AG04449 (cell line): ENCODE data around the gene RCOR3.
"Not testable (repeated sequence)": the region's sequence is repeated elsewhere in the genome, so short reads cannot be mapped to it uniquely, and the experiment has no call there.

Source experiments
- CTCF ChIA-PET: fragments of 350-600 bp; formaldehyde crosslinking; extraction: SDS; loops from one replicate; lab custom pipeline; 2021; ENCODE audit warnings: antibody characterized with exemption; lab: Yijun Ruan, JAX
- POLR2A ChIA-PET: fragments of 400-600, 350-600 bp; formaldehyde crosslinking; extraction: SDS; loops from one replicate; lab custom pipeline; 2020; ENCODE audit warnings: antibody characterized with exemption, inconsistent platforms; lab: Yijun Ruan, JAX
- DNase-seq: peaks from one replicate; pipeline ENCODE4 v3.0.0-alpha.2; 2010; ENCODE audit warnings: low read depth, low spot score
- H3K4me3 ChIP-seq: 2 replicates; pipeline ENCODE4 v1.5.1; 2011; ENCODE audit warnings: low read depth, mild to moderate bottlenecking, control low read depth, low read length
- CTCF ChIP-seq: IDR thresholded peaks from one replicate; pipeline ENCODE4 v1.5.1; 2011; ENCODE audit warnings: mild to moderate bottlenecking, moderate library complexity, low read length, control low read depth, inconsistent platforms; ENCODE audit not compliant: insufficient read depth; ENCODE audit errors: missing control alignments

Gene RCOR3

DNA sequence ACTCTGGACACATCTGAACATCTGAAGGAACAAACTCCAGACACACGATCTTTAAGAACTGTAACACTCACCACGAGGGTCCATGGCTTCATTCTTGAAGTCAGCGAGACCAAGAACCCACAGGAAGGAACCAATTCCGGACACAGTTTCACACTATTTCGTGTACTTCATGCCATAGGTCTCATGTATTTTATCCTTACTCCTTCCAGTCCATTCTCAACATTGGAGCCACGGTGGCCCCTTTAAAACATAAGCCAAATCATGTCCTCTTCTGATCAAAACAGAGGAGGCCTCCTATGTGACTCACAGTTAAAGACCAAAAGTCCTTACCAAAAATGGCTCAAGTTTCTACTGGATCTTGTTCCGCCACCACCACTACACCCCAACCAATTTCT is 29.8 kb upstream of the RCOR3 start:
- H3K4me3 ChIP-seq, result no peak overlapping the region
- DNase-seq, result no peak
- no peak for TF ChIP-seq CTCF
- ChIA-PET POLR2A (no interaction called here), CTCF (no interaction called here)

GRCh38 chr1:211231873-211232272 is 27.3 kb upstream of the RCOR3 start:
- no peak overlapping the region for H3K4me3 ChIP-seq
- ChIA-PET POLR2A (no interaction called here), CTCF (no interaction called here)
- TF ChIP-seq CTCF, result no peak
- no peak for DNase-seq

- no peak overlapping the region for H3K4me3 ChIP-seq
- no peak for TF ChIP-seq CTCF
- ChIA-PET POLR2A (no interaction called here), CTCF (no interaction called here)
- DNase-seq, result no peak
Measured at GRCh38 chr1:211236633-211237320, 22.4 kb upstream of the RCOR3 start.

DNA sequence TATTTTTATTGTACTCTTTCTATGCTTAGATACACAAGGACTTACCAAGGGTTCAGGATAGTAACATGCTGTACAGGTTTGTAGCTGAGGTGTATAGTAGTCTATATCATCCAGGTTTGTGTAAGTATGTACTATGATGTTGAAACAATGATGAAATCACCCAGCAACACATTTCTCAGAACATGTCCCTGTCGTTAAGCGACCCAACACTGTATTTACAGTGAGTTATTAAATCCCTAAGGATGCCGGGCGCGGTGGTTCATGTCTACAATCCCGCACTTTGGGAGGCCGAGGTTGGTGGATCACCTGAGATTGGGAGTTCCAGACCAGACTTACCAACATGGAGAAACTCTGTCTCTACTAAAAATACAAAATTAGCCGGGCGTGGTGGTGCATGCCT is 21.6 kb upstream of the RCOR3 start:
- no peak overlapping the region for H3K4me3 ChIP-seq
- TF ChIP-seq CTCF, result no peak
- ChIA-PET CTCF (interaction anchor here (1.4 kb wide), 1 partner anchor 21 kb away, joined by 3 read pairs; no protein-coding TSS in a partner anchor), POLR2A (no interaction called here)
- DNase-seq, result no peak

- POLR2A ChIA-PET, H3K4me3 ChIP-seq, CTCF ChIA-PET, DNase-seq: not testable (repeated sequence)
Measured at GRCh38 chr1:211240567-211240966, 18.6 kb upstream of the RCOR3 start.

DNA sequence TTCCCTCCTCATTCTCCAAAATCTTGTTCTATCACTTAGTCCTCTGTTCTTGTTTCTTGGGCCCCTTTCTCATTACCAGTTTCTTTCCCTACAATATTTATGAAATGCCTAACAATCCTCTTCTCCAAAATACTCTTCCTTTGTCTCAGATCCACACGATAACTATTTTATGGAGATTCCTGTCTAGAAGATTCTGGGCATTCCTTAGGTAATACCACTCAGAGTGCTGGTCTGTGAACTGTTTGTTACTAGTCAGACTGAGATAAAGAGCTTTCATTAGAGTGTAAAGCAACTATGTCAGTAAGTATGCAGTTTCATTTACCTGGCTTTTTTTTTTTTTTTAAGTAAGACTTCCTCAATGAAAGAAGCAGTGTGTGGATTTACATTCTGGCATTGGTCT is 18.1 kb upstream of the RCOR3 start:
- no peak overlapping the region for H3K4me3 ChIP-seq
- DNase-seq, result no peak
- POLR2A ChIA-PET, result no interaction called here
- no peak for TF ChIP-seq CTCF
- CTCF ChIA-PET, result interaction anchor here (0.6 kb wide), 1 partner anchor 17 kb away, joined by 3 read pairs; no protein-coding TSS in a partner anchor

DNA sequence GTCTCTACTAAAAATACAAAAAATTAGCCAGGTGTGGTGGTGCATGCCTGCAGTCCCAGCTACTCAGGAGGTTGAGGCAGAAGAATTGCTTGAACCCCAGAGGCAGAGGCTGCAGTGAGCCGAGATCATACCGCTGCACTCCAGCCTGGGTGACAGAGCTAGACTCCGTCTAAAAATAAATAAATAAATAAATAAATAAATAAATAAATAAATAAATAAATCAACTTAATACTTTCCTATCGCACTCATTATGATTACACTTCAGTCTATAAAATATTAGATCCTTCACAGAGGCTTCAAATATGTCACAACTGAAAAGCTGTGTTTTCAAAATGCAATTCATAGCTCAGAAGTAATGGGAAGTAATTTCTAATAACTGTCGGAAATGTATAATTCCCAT is 15.5 kb upstream of the RCOR3 start:
- ChIA-PET POLR2A (interaction anchor here (1.0 kb wide), 1 partner anchor 15 kb away, joined by 3 read pairs; no protein-coding TSS in a partner anchor), CTCF (interaction anchor here (1.3 kb wide), 1 partner anchor 9 kb away, joined by 3 read pairs; no protein-coding TSS in a partner anchor)
- H3K4me3 ChIP-seq, DNase-seq: not testable (repeated sequence)

- DNase-seq, POLR2A ChIA-PET, H3K4me3 ChIP-seq: not testable (repeated sequence)
- CTCF ChIA-PET, result interaction anchor here (1.7 kb wide), 1 partner anchor 12 kb away, joined by 6 read pairs; no protein-coding TSS in a partner anchor
Measured at GRCh38 chr1:211246583-211246982, 12.6 kb upstream of the RCOR3 start.
